Activated CD8-positive, alpha-beta T cell treated with anti-CD3 and anti-CD28 coated beads for 36 hours (primary cell): ENCODE data around the gene SNRPD3. TPM values are rescaled to one million over a fixed set of nuclear protein-coding genes. Genes with fewer than 3 reads are reported as not detected.
"Not testable (repeated sequence)": the region's sequence is repeated elsewhere in the genome, so short reads cannot be mapped to it uniquely, and the experiment has no call there.

Experiments
- ATAC-seq: fragments of 200-7000 bp; cut with Tn5 transposase; one replicate; pipeline ENCODE4 v1.10.0; 2021; ENCODE audit warnings: mild to moderate bottlenecking, moderate library complexity
- CTCF ChIA-PET: fragments of 350-600 bp; sonication (Branson Sonifier 250); formaldehyde crosslinking; loops from one replicate; lab custom pipeline; 2021; ENCODE audit warnings: antibody characterized with exemption; lab: Charles Lee
- POLR2A ChIA-PET: fragments of 350-600 bp; sonication (Branson Sonifier 250); formaldehyde crosslinking; loops from one replicate; lab custom pipeline; 2021; ENCODE audit warnings: antibody characterized with exemption; lab: Charles Lee
- DNase-seq: peaks from one replicate; pipeline ENCODE4 v3.0.0-alpha.2; 2020
- H3K27ac Mint-ChIP-seq: one replicate; pipeline ENCODE4 v1.8.0; 2021; ENCODE audit warnings: mild to moderate bottlenecking, mixed read lengths
- H3K27me3 Mint-ChIP-seq: one replicate; pipeline ENCODE4 v1.8.0; 2021; ENCODE audit warnings: mixed read lengths
- H3K36me3 Mint-ChIP-seq: one replicate; pipeline ENCODE4 v1.8.0; 2021; ENCODE audit warnings: low read depth, mixed read lengths
- H3K4me1 Mint-ChIP-seq: one replicate; pipeline ENCODE4 v1.8.0; 2021; ENCODE audit warnings: low read depth, mixed read lengths
- H3K4me3 Mint-ChIP-seq: one replicate; pipeline ENCODE4 v1.8.0; 2021; ENCODE audit warnings: mild to moderate bottlenecking, moderate library complexity, mixed read lengths
- H3K9me3 Mint-ChIP-seq: one replicate; pipeline ENCODE4 v1.8.0; 2021; ENCODE audit warnings: mixed read lengths
- CTCF ChIP-seq: fragments of 200-600 bp; IDR thresholded peaks from one replicate; pipeline ENCODE4 v1.8.0; 2022; ENCODE audit warnings: antibody characterized with exemption, mild to moderate bottlenecking
- intact Hi-C: fragments of 100-400 bp; cut with micrococcal nuclease; formaldehyde crosslinking; loops from one replicate; pipeline ENCODE4 v1.10.0; 2022
- total RNA-seq, 2 experiments: library from RNA; stranded (reverse); gene quantifications; one replicate each; pipeline ENCODE4 v1.2.3, GENCODE V29; 2021

SNRPD3 gene
- total RNA-seq, 2 experiments from 2014 or later: 153 to 165 TPM

- DNase-seq (peak; percentile 40), ATAC-seq (no peak)
- CTCF ChIA-PET: no interaction called here
- Mint-ChIP-seq H3K4me3 (no peak overlapping the region), H3K36me3 (no peaks in the 10 kb centered on the region), H3K4me1 (peaks cover 19% of the 10 kb centered on the region), H3K27me3 (no peaks in the 10 kb centered on the region), H3K27ac (no peak overlapping the region), H3K9me3 (no peaks in the 10 kb centered on the region)
- TF ChIP-seq CTCF: no peak
- POLR2A ChIA-PET: interaction anchor here (1.1 kb wide), 1 partner anchor 14 kb away, joined by 3 read pairs; no protein-coding TSS in a partner anchor
- intact Hi-C loops: no loop called here
Observed at GRCh38 chr22:24601217-24602104, 45.7 kb downstream of the SNRPD3 start.

DNA sequence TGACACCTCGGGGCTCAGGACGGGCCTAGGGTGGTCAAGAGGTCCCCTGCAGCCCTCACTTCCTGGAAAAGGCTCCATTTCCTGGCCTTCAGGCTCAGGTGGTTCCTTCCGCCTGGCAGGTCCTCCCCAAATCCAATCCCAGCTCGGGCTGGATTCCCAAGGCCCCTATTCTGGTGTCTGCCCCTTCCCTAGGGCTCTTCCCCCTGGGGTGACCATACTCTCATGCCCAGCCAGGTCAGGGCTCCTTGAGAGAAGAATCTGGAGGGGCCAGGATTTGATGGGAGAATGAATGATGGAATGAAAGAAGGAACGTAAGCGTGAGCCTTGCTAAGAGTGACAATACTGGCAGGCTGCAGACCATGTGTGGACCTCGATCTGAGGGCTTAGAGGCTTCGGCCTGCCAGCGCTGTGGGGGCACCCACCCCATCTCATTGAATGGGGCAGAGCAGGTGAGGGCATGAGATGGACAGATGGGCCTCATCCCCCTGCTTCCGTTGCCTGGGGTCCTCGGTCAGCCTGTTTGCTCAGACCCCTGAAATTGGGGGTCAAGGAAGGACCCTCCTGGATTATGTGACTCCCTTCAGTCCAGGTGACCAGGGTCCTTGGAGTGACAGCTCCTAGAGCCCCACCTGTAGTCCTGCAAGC lies 46.4 kb downstream of the SNRPD3 start:
- CTCF ChIA-PET, ATAC-seq, H3K27me3 Mint-ChIP-seq, DNase-seq, H3K36me3 Mint-ChIP-seq, POLR2A ChIA-PET, H3K4me3 Mint-ChIP-seq, H3K9me3 Mint-ChIP-seq, intact Hi-C loops, H3K27ac Mint-ChIP-seq: not testable (repeated sequence)
- peaks cover 19% of the 10 kb centered on the region for H3K4me1 Mint-ChIP-seq

DNA sequence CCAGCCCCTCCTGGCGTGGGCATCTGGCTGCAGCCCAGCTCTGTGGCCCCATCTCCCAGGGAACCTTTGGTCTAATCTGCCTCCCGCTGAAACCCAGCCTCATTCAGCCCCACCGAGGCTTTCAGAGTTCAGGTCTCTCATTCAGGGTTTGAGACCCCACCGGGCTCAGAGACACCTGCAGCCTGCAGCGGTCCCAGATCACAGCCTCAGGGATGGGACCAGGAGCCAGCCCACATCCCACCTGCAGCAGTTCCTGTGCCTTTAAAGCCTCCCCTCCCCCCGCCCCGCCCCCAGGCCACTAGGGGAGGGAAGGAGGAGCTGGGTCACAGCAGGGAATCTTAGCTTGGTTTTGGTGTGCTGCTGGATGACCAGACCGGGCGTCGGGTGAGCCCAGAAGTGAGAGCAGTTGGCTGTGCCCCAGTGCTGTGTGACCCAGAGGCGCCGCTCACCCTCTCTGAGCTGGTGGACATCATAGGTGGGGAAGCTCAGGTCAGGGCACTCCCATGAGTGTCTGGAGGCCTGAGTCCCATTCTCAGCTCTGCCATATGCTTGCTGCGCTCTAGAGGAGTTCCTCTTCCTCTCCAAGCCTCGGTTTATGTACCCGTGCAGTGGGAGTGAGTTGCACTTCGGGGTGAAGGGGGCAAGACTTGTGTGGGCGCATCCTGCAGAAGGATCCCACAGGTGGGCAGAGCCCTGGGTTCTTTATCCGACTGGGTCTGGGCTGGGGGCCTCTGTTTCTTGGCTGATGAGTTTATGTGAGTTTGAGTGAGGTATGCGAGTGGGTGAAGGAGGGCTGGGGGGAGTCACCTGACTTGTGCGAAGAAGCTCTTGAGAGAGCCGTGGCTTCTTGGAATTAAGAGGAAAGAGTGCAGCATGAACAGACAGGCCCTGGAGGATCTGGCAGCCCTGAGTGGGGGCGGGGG lies 47.3 kb downstream of the SNRPD3 start, which contains the start of gene GGT1:
Gene GGT1 (plus strand): TSS at position 347 of the 923 bp plus-strand sequence. CDS start 7,889 bp downstream, outside the sequence.
- CTCF ChIA-PET, H3K27me3 Mint-ChIP-seq, DNase-seq, H3K9me3 Mint-ChIP-seq, H3K36me3 Mint-ChIP-seq, POLR2A ChIA-PET, intact Hi-C loops: not testable (repeated sequence)
- Mint-ChIP-seq H3K4me1 (peaks cover 24% of the 10 kb centered on the region), H3K27ac (peak within 1 kb of the TSS; percentile 76), H3K4me3 (peak within 1 kb of the TSS; percentile 31)
- peak; percentile 1 for ATAC-seq

DNA sequence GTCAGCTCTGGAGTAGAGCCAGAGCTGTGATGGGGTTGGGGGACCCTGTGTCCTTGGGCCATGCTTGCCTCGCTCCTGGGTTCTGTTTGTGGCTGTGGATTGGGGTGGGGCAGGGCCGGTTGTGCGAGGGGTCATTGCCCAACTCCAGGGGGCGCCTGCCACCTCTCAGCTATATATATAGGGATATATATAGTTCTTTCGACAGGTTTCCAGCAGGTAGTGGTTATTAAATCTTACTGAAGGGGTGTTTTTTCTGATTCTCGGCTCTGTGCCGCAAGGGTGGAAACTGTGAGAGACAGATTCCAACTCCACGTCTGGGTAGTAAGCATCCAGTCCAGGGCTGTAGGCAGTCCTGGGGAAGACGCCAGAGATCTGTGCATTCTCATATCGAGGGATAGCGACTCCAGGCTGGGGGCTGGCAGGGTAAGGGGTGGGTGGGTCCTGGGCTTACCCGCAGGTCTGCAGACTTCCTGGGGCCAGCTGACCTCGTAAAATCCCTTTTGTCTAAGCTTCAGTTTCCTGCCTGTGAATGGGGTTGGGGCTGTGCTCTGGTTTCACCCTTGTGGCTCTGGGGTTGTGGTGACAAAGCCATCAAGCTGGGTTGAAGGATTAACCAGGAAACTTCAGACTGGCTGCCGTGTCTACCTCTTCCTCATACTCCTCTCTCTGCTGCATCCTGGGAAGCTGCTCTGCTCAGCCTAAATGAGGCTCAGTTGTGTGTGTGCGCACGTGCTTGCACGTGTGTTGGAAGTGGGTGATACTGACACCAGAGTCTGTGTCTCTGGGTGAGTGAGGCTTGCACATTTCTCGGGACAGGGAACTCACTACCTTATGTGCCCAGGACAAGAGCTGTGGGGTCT lies 48.2 kb downstream of the SNRPD3 start:
- H3K9me3 Mint-ChIP-seq, H3K36me3 Mint-ChIP-seq, intact Hi-C loops, POLR2A ChIA-PET, CTCF ChIA-PET, H3K27me3 Mint-ChIP-seq: not testable (repeated sequence)
- peak; percentile 51 for ATAC-seq
- peak; percentile 64 for DNase-seq
- Mint-ChIP-seq H3K4me3 (peak overlapping the region; percentile 31), H3K27ac (peak overlapping the region; percentile 76), H3K4me1 (peaks cover 26% of the 10 kb centered on the region)
- TF ChIP-seq CTCF: peak; percentile 24

- intact Hi-C loops: not testable (repeated sequence)
Observed at GRCh38 chr22:24606340-24606739, 50.5 kb downstream of the SNRPD3 start.

DNA sequence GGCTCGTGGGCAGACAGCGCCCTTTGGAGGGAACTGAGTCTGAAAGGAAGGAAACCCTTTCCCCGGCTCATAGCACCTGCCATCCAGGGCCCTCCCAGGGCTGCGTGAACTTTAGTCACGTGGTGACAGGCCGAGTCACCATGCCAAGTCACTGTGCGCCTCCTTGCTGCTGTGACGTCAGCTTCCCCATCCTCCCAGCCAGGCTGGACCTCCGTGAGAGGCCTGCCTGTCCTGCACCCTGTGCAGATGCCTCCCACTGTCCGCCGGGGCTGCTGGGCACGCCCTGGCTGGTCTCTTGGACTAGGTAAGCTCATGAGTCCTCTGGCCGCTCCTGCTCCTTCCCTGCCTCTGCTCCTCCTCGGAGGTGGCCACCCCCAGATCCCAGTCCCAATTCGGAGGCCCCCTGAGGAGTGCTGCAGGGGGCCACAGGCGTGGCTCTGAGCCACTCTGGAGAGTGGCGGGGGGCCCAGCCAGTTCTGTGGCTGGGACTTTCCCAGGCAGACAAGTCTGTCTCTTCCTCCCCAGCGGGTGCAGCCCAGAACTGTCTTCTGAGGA lies 51.7 kb downstream of the SNRPD3 start:
- H3K36me3 Mint-ChIP-seq, intact Hi-C loops, H3K9me3 Mint-ChIP-seq, CTCF ChIA-PET, H3K27me3 Mint-ChIP-seq, POLR2A ChIA-PET: not testable (repeated sequence)
- DNase-seq: peak; percentile 76
- H3K27ac Mint-ChIP-seq: peak overlapping the region; percentile 96
- peak overlapping the region; percentile 79 for H3K4me3 Mint-ChIP-seq
- peaks cover 22% of the 10 kb centered on the region for H3K4me1 Mint-ChIP-seq
- ATAC-seq: peak; percentile 73

More at GRCh38 chr22:24606340-24606739, 50.5 kb downstream of the SNRPD3 start:
- POLR2A ChIA-PET, CTCF ChIA-PET, H3K36me3 Mint-ChIP-seq, ATAC-seq, H3K27me3 Mint-ChIP-seq, H3K9me3 Mint-ChIP-seq, H3K4me3 Mint-ChIP-seq: not testable (repeated sequence)
- DNase-seq: peak; percentile 11
- Mint-ChIP-seq H3K27ac (peak overlapping the region; percentile 49), H3K4me1 (peaks cover 24% of the 10 kb centered on the region)

GRCh38 chr22:24608327-24608726 lies 52.5 kb downstream of the SNRPD3 start:
- ATAC-seq, DNase-seq, POLR2A ChIA-PET, H3K36me3 Mint-ChIP-seq, H3K27me3 Mint-ChIP-seq, CTCF ChIA-PET, intact Hi-C loops, H3K9me3 Mint-ChIP-seq, H3K27ac Mint-ChIP-seq: not testable (repeated sequence)
- peak overlapping the region; percentile 79 for H3K4me3 Mint-ChIP-seq
- H3K4me1 Mint-ChIP-seq: peaks cover 20% of the 10 kb centered on the region

DNA sequence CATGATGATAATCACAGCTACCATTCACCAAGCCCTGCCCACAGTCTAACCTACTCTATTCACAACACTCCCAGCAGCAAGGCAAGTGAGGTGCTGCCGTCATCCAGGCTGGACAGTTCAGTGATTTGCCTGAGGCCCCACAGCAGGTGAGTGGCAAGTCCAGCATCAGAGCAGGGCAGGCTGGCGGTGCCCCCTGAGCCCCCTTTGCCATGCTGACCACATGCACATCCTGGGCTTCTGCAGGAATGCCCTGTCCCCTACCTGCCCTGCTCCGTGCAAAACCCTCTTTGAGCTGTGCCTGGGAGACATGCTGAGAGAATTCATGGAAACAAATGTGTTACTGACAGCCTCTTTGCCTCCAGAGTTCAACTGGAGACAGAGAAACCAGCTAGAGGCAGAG lies 54.1 kb downstream of the SNRPD3 start:
- intact Hi-C loops, CTCF ChIA-PET, H3K4me3 Mint-ChIP-seq, DNase-seq, ATAC-seq, H3K4me1 Mint-ChIP-seq, H3K9me3 Mint-ChIP-seq, H3K36me3 Mint-ChIP-seq, H3K27me3 Mint-ChIP-seq, H3K27ac Mint-ChIP-seq, POLR2A ChIA-PET: not testable (repeated sequence)
